HepG2 (cell line): ENCODE data around the gene NDUFAF8. TPM values are rescaled to one million over a fixed set of nuclear protein-coding genes. Genes with fewer than 3 reads are reported as not detected.
A peak's percentile ranks its signal among the peaks of the same experiment; 100 is the strongest.

ENCODE experiments used
- ELF1 ChIP-seq: sonication (generic); formaldehyde crosslinking; IDR thresholded peaks from 2 replicates; pipeline ENCODE4 v1.4.0; 2020; ENCODE audit warnings: missing genetic modification reagents
- ELF3 ChIP-seq: IDR thresholded peaks from 2 replicates; pipeline ENCODE4 v1.6.1; 2016; ENCODE audit warnings: missing genetic modification reagents, missing compliant biosample characterization
- EZH2 ChIP-seq: conservative IDR thresholded peaks from 2 replicates; pipeline ENCODE4 v1.6.1; 2012; ENCODE audit warnings: mild to moderate bottlenecking, low read depth, low read length, moderate library complexity
- ISL2 ChIP-seq: sonication (generic); formaldehyde crosslinking; IDR thresholded peaks from 2 replicates; pipeline ENCODE4 v1.5.0; 2020; ENCODE audit warnings: missing genetic modification reagents
- JUNB ChIP-seq: sonication (generic); formaldehyde crosslinking; IDR thresholded peaks from 2 replicates; pipeline ENCODE4 v1.8.0; 2022; ENCODE audit warnings: missing genetic modification reagents, mild to moderate bottlenecking, borderline replicate concordance
- KAT8 ChIP-seq: IDR thresholded peaks from 2 replicates; pipeline ENCODE4 v1.6.1; 2016; ENCODE audit warnings: missing genetic modification reagents, missing compliant biosample characterization
- KLF16 ChIP-seq, 2 experiments: sonication (generic) in 1 of 2; formaldehyde crosslinking in 1 of 2; IDR thresholded peaks; 2 replicates each; pipeline versions ENCODE4 v1.6.1 to v1.8.0; 2016 to 2023; ENCODE audit warnings: missing genetic modification reagents in 2 of 2, missing compliant biosample characterization in 1 of 2
- MXI1 ChIP-seq: IDR thresholded peaks from 3 replicates; pipeline ENCODE4 v1.6.1; 2012; ENCODE audit warnings: low read depth, low read length, inconsistent platforms, borderline replicate concordance
- SMAD3 ChIP-seq: sonication (generic); formaldehyde crosslinking; IDR thresholded peaks from 2 replicates; pipeline ENCODE4 v1.4.0; 2020; ENCODE audit warnings: missing genetic modification reagents
- STAT5B ChIP-seq: sonication (generic); formaldehyde crosslinking; IDR thresholded peaks from 2 replicates; pipeline ENCODE4 v1.4.0; 2020; ENCODE audit warnings: missing genetic modification reagents
- TCF7L2 ChIP-seq: IDR thresholded peaks from 2 replicates; pipeline ENCODE4 v1.6.1; 2011; ENCODE audit warnings: mild to moderate bottlenecking, low read depth, low read length, moderate library complexity
- ZNF160 ChIP-seq: sonication (generic); formaldehyde crosslinking; IDR thresholded peaks from 2 replicates; pipeline ENCODE4 v1.8.0; 2022; ENCODE audit warnings: mild to moderate bottlenecking, inconsistent platforms, missing genetic modification reagents
- ZNF430 ChIP-seq: sonication (generic); formaldehyde crosslinking; IDR thresholded peaks from 2 replicates; pipeline ENCODE4 v1.9.0; 2021; ENCODE audit warnings: mild to moderate bottlenecking, missing genetic modification reagents
- polyA plus RNA-seq, 8 experiments: library from polyadenylated mRNA; depleted of rRNA in 3 of 8; stranded (reverse) in 7 of 8; unstranded in 1 of 8; fragments of >200 nt; fragmentation: Illumina TruSeq in 4 of 8; extraction: Trizol in 4 of 8; gene quantifications; 2 replicates each; pipeline versions ENCODE4 v1.2.1 to v1.2.3, GENCODE V29; 2011 to 2016; ENCODE audit warnings: low read depth in 4 of 8, missing spikeins in 1 of 8, mixed read lengths in 1 of 8; ENCODE audit not compliant: insufficient read depth in 1 of 8
- total RNA-seq, 5 experiments: library from RNA; depleted of rRNA; stranded (reverse); fragments of >200 nt; fragmentation: Illumina TruSeq; extraction: Trizol; gene quantifications; 2 replicates each; pipeline ENCODE4 v1.2.3, GENCODE V29; 2016; ENCODE audit warnings: low read depth in 1 of 5
- TF ChIP-seq, protein P1 (sequence below): sonication (generic); formaldehyde crosslinking; IDR thresholded peaks from 2 replicates; pipeline ENCODE4 v1.4.0; 2020; ENCODE audit warnings: missing genetic modification reagents
- TF ChIP-seq, protein P2 (sequence below): sonication (generic); formaldehyde crosslinking; IDR thresholded peaks from 2 replicates; pipeline ENCODE4 v1.5.1; 2020; ENCODE audit warnings: missing genetic modification reagents, mild to moderate bottlenecking, borderline replicate concordance
- TF ChIP-seq, protein P3 (sequence below): sonication (generic); formaldehyde crosslinking; conservative IDR thresholded peaks from 2 replicates; pipeline ENCODE4 v1.4.0; 2020; ENCODE audit warnings: missing genetic modification reagents
- TF ChIP-seq, protein P4 (sequence below): sonication (generic); formaldehyde crosslinking; IDR thresholded peaks from 2 replicates; pipeline ENCODE4 v1.5.1; 2020; ENCODE audit warnings: mild to moderate bottlenecking, missing genetic modification reagents, borderline replicate concordance
- TF ChIP-seq, protein P5 (sequence below): IDR thresholded peaks from 2 replicates; pipeline ENCODE4 v1.6.1; 2012; ENCODE audit warnings: low read length, improper control_type of control experiment
- TF ChIP-seq, protein P6 (sequence below): sonication (generic); formaldehyde crosslinking; IDR thresholded peaks from 2 replicates; pipeline ENCODE4 v1.5.0; 2020; ENCODE audit warnings: mild to moderate bottlenecking, missing genetic modification reagents

NDUFAF8 gene
- total and polyA plus RNA-seq, 2 of the 13 experiments (the other 11 are each of a cell fraction or from before 2014, with no cell fraction given), result 75.6 to 233 TPM

DNA sequence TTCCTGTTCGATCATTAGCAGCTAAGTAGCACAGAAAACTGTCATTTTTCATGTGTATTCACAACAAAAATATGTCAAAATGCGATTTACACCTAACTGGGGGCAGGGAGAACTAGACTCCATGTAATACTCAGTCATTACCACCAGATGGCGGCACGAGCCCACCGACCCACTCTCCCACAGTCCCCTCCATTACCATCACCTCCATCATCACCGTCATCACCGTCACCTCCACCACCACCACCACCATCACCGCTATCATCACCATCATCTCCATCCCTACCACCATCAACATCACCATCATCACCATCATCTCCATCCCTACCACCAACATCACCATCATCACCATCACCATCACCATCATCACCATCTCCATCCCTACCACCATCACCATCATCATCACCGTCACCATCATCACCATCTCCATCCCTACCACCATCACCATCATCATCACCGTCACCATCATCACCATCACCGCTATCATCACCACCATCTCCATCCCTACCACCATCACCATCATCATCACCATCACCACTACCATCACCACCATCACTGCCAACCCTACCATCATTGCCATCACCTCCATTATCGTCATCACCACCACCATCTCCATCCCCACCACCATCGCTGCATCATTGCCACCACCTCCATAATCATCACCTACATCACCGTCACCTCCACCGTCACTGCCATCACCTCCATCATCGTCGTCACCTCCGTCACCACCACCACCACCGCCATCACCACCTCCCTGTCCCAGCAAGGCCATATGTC is 14.4 kb downstream of the NDUFAF8 start (continued):
- TF ChIP-seq, protein P1, sequence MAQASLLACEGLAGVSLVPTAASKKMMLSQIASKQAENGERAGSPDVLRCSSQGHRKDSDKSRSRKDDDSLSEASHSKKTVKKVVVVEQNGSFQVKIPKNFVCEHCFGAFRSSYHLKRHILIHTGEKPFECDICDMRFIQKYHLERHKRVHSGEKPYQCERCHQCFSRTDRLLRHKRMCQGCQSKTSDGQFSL (CRISPR knock-in tag), result no peak
- TF ChIP-seq ELF1 (CRISPR knock-in tag) (no peak), ELF3 (CRISPR knock-in tag) (no peak), JUNB (CRISPR knock-in tag) (peak; percentile 61), ISL2 (CRISPR knock-in tag) (no peak), EZH2 (no peak), STAT5B (CRISPR knock-in tag) (no peak), ZNF430 (no peak), TCF7L2 (no peak), KLF16 (CRISPR knock-in tag; IDR thresholded peaks at IDR 0.05) (no peak), MXI1 (0 out of 3 replicates have a peak, but pooled peaks have one; percentile 10), KAT8 (CRISPR knock-in tag) (no peak), SMAD3 (CRISPR knock-in tag) (no peak), ZNF160 (CRISPR knock-in tag) (no peak)
- TF ChIP-seq, protein P2, sequence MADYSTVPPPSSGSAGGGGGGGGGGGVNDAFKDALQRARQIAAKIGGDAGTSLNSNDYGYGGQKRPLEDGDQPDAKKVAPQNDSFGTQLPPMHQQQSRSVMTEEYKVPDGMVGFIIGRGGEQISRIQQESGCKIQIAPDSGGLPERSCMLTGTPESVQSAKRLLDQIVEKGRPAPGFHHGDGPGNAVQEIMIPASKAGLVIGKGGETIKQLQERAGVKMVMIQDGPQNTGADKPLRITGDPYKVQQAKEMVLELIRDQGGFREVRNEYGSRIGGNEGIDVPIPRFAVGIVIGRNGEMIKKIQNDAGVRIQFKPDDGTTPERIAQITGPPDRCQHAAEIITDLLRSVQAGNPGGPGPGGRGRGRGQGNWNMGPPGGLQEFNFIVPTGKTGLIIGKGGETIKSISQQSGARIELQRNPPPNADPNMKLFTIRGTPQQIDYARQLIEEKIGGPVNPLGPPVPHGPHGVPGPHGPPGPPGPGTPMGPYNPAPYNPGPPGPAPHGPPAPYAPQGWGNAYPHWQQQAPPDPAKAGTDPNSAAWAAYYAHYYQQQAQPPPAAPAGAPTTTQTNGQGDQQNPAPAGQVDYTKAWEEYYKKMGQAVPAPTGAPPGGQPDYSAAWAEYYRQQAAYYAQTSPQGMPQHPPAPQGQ (CRISPR knock-in tag), result 0 out of 2 replicates have a peak, but pooled peaks have one; percentile 51
- TF ChIP-seq, protein P3, sequence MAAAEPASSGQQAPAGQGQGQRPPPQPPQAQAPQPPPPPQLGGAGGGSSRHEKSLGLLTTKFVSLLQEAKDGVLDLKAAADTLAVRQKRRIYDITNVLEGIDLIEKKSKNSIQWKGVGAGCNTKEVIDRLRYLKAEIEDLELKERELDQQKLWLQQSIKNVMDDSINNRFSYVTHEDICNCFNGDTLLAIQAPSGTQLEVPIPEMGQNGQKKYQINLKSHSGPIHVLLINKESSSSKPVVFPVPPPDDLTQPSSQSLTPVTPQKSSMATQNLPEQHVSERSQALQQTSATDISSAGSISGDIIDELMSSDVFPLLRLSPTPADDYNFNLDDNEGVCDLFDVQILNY (CRISPR knock-in tag), result no peak
- TF ChIP-seq, protein P4, sequence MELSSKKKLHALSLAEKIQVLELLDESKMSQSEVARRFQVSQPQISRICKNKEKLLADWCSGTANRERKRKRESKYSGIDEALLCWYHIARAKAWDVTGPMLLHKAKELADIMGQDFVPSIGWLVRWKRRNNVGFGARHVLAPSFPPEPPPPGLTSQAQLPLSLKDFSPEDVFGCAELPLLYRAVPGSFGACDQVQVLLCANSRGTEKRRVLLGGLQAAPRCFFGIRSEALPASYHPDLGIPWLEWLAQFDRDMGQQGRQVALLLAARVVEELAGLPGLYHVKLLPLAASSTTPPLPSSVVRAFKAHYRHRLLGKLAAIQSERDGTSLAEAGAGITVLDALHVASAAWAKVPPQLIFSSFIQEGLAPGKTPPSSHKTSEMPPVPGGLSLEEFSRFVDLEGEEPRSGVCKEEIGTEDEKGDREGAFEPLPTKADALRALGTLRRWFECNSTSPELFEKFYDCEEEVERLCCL (CRISPR knock-in tag), result no peak
- TF ChIP-seq, protein P5, sequence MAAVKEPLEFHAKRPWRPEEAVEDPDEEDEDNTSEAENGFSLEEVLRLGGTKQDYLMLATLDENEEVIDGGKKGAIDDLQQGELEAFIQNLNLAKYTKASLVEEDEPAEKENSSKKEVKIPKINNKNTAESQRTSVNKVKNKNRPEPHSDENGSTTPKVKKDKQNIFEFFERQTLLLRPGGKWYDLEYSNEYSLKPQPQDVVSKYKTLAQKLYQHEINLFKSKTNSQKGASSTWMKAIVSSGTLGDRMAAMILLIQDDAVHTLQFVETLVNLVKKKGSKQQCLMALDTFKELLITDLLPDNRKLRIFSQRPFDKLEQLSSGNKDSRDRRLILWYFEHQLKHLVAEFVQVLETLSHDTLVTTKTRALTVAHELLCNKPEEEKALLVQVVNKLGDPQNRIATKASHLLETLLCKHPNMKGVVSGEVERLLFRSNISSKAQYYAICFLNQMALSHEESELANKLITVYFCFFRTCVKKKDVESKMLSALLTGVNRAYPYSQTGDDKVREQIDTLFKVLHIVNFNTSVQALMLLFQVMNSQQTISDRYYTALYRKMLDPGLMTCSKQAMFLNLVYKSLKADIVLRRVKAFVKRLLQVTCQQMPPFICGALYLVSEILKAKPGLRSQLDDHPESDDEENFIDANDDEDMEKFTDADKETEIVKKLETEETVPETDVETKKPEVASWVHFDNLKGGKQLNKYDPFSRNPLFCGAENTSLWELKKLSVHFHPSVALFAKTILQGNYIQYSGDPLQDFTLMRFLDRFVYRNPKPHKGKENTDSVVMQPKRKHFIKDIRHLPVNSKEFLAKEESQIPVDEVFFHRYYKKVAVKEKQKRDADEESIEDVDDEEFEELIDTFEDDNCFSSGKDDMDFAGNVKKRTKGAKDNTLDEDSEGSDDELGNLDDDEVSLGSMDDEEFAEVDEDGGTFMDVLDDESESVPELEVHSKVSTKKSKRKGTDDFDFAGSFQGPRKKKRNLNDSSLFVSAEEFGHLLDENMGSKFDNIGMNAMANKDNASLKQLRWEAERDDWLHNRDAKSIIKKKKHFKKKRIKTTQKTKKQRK, result no peak
- TF ChIP-seq, protein P6, sequence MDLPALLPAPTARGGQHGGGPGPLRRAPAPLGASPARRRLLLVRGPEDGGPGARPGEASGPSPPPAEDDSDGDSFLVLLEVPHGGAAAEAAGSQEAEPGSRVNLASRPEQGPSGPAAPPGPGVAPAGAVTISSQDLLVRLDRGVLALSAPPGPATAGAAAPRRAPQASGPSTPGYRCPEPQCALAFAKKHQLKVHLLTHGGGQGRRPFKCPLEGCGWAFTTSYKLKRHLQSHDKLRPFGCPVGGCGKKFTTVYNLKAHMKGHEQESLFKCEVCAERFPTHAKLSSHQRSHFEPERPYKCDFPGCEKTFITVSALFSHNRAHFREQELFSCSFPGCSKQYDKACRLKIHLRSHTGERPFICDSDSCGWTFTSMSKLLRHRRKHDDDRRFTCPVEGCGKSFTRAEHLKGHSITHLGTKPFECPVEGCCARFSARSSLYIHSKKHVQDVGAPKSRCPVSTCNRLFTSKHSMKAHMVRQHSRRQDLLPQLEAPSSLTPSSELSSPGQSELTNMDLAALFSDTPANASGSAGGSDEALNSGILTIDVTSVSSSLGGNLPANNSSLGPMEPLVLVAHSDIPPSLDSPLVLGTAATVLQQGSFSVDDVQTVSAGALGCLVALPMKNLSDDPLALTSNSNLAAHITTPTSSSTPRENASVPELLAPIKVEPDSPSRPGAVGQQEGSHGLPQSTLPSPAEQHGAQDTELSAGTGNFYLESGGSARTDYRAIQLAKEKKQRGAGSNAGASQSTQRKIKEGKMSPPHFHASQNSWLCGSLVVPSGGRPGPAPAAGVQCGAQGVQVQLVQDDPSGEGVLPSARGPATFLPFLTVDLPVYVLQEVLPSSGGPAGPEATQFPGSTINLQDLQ (CRISPR knock-in tag), result 0 out of 2 replicates have a peak, but pooled peaks have one; percentile 77
